ENCODE data around the gene NACC1. TPM values are rescaled to one million over a fixed set of nuclear protein-coding genes. Genes with fewer than 3 reads are reported as not detected.
A peak's percentile ranks its signal among the peaks of the same experiment; 100 is the strongest.
"Not testable (repeated sequence)": the region's sequence is repeated elsewhere in the genome, so short reads cannot be mapped to it uniquely, and the experiment has no call there.

Gene NACC1
- total and polyA plus RNA-seq, 8 donors: 7.0 to 25.3 (median 14.1) TPM

- Histone ChIP-seq H3K4me3 (no peak overlapping the region), H3K9me3 (no peaks in the 10 kb centered on the region), H3K36me3 (no peaks in the 10 kb centered on the region), H3K4me1 (peaks cover 0 to 6% (median 3%) of the 10 kb centered on the region in 3 donors), H3K27me3 (no peaks in the 10 kb centered on the region), H3K27ac (no peak overlapping the region)
- no peak for DNase-seq
- TF ChIP-seq CTCF (IDR thresholded peaks at IDR 0.05): no peak
- WGBS, 2 donors: 73 to 75% methylated on average over 15 to 16 of the region's 16 CpGs
- intact Hi-C loops (cut with DNase I): no loop called here
- no peak for ATAC-seq
- FAIRE-seq: no peak
These were observed 28.9 kb downstream of the NACC1 start for GRCh38 chr19:13146763-13147563.

GRCh38 chr19:13149173-13149627 is 31.1 kb downstream of the NACC1 start:
- ATAC-seq: not testable (repeated sequence)

GRCh38 chr19:13149628-13150186 is 31.6 kb downstream of the NACC1 start:
- intact Hi-C loops (cut with DNase I): no loop called here

More at GRCh38 chr19:13149173-13149627, 31.1 kb downstream of the NACC1 start:
- H3K4me1 ChIP-seq; intact Hi-C loops (cut with DNase I); DNase-seq; H3K9me3 ChIP-seq; FAIRE-seq; H3K27me3 ChIP-seq; H3K36me3 ChIP-seq: not testable (repeated sequence)
- peak overlapping the region; percentile 53 to 100 (median 91) for H3K4me3 ChIP-seq
- peak overlapping the region in 2 of 4 donors; percentile 99 for H3K27ac ChIP-seq
- WGBS, 2 donors: 19 to 31% methylated on average over 17 of the region's 17 CpGs

GRCh38 chr19:13150187-13150930 is 32.3 kb downstream of the NACC1 start, which contains the start of the genes IER2 and STX10:
IER2 (plus strand) TSS chr19:13150411; CDS start chr19:13153187, 2,776 bp downstream.
STX10 (minus strand) TSS chr19:13150375; CDS start chr19:13150173, 202 bp downstream.
- H3K27me3 ChIP-seq: no peaks in the 10 kb centered on the region
- H3K4me1 ChIP-seq: peaks cover 0 to 6% (median 3%) of the 10 kb centered on the region in 3 donors
- 0 to 1% methylated on average over 34 to 51 of the region's 51 CpGs for WGBS, 2 donors
- peak; percentile 20 for FAIRE-seq
- intact Hi-C loops (cut with DNase I): no loop called here
- peak within 1 kb of the TSS; percentile 53 to 100 (median 91) for H3K4me3 ChIP-seq
- peak; percentile 30 to 53 (median 45) for TF ChIP-seq CTCF (IDR thresholded peaks at IDR 0.05)
- H3K27ac ChIP-seq: peak within 1 kb of the TSS; percentile 89 to 99 (median 96)
- DNase-seq: peak; percentile 91 to 98 (median 96)
- peak; percentile 47 to 67 (median 66) for ATAC-seq
- no peaks in the 10 kb centered on the region for H3K36me3 ChIP-seq
- no peaks in the 10 kb centered on the region for H3K9me3 ChIP-seq

More at GRCh38 chr19:13149628-13150186, 31.6 kb downstream of the NACC1 start:
- Histone ChIP-seq H3K4me1 (peaks cover 0 to 6% (median 3%) of the 10 kb centered on the region in 3 donors), H3K27me3 (no peaks in the 10 kb centered on the region), H3K36me3 (no peaks in the 10 kb centered on the region), H3K9me3 (no peaks in the 10 kb centered on the region), H3K4me3 (peak overlapping the region; percentile 53 to 100 (median 91)), H3K27ac (peak overlapping the region; percentile 89 to 99 (median 96))
- TF ChIP-seq CTCF (IDR thresholded peaks at IDR 0.05): no peak
- FAIRE-seq (no peak), DNase-seq (peak in 4 of 6 donors; percentile 64 to 89 (median 74)), ATAC-seq (peak; percentile 0 to 5 (median 1))
- WGBS, 2 donors: 1% methylated on average over 46 of the region's 46 CpGs
